HFFc6 (cell line): ENCODE results near the gene LSG1. TPM values are rescaled to one million over a fixed set of nuclear protein-coding genes. Genes with fewer than 3 reads are reported as not detected.
"Not testable (repeated sequence)": the region's sequence is repeated elsewhere in the genome, so short reads cannot be mapped to it uniquely, and the experiment has no call there.

ENCODE experiments used
- DNase-seq: peaks from one replicate; pipeline ENCODE4 v3.0.0-alpha.2; 2018
- H3K27ac Mint-ChIP-seq: 2 replicates; pipeline ENCODE4 v1.8.0; 2020; ENCODE audit warnings: mild to moderate bottlenecking, mixed read lengths
- H3K27me3 Mint-ChIP-seq: 2 replicates; pipeline ENCODE4 v1.8.0; 2021; ENCODE audit warnings: mild to moderate bottlenecking, moderate library complexity, mixed read lengths; ENCODE audit not compliant: insufficient read depth
- H3K36me3 Mint-ChIP-seq: 2 replicates; pipeline ENCODE4 v1.8.0; 2021; ENCODE audit warnings: low read depth, mixed read lengths
- H3K4me1 Mint-ChIP-seq: 2 replicates; pipeline ENCODE4 v1.8.0; 2020; ENCODE audit warnings: low read depth, mixed read lengths
- H3K4me3 Mint-ChIP-seq: 2 replicates; pipeline ENCODE4 v1.8.0; 2020; ENCODE audit warnings: mild to moderate bottlenecking, moderate library complexity, mixed read lengths
- H3K9me3 Mint-ChIP-seq: 2 replicates; pipeline ENCODE4 v1.8.0; 2020; ENCODE audit warnings: mild to moderate bottlenecking, mixed read lengths
- CTCF ChIP-seq: fragments of 200-600 bp; sonication (generic); IDR thresholded peaks from 2 replicates; pipeline ENCODE4 v1.5.0; 2021; ENCODE audit warnings: antibody characterized with exemption, mild to moderate bottlenecking
- total RNA-seq, 6 experiments: library from RNA; stranded (reverse); fragmentation: NEBNext Ultra II Directional; extraction: Animal tissue kit (Norgen Biotek cat#: 25700); gene quantifications; 2 replicates in 1 of 6; 3 replicates in 5 of 6; pipeline ENCODE4 v1.2.3, GENCODE V29; 2021

Gene LSG1
- total RNA-seq, 6 experiments from 2014 or later, result 26.4 to 31.7 (median 29.3) TPM

- Mint-ChIP-seq H3K4me3 (no peak overlapping the region), H3K4me1 (no peaks in the 10 kb centered on the region), H3K27me3 (peaks cover 3% of the 10 kb centered on the region), H3K9me3 (no peaks in the 10 kb centered on the region), H3K36me3 (peaks cover 4% of the 10 kb centered on the region; the same call in 1 of the 2 replicates), H3K27ac (no peak overlapping the region)
- no peak for TF ChIP-seq CTCF
- no peak for DNase-seq
Measured at GRCh38 chr3:194607592-194608389, 64.2 kb downstream of the LSG1 start.

- peaks cover 3% of the 10 kb centered on the region for H3K27me3 Mint-ChIP-seq
- no peak overlapping the region for H3K4me3 Mint-ChIP-seq
- H3K36me3 Mint-ChIP-seq, result peaks cover 5% of the 10 kb centered on the region; the same call in 1 of the 2 replicates
- TF ChIP-seq CTCF, result no peak
- H3K4me1 Mint-ChIP-seq, result no peaks in the 10 kb centered on the region
- H3K9me3 Mint-ChIP-seq, result no peaks in the 10 kb centered on the region
- no peak overlapping the region for H3K27ac Mint-ChIP-seq
- DNase-seq, result no peak
Measured at GRCh38 chr3:194606941-194607340, 65.0 kb downstream of the LSG1 start.

GRCh38 chr3:194606163-194606562 is 65.8 kb downstream of the LSG1 start:
- no peak for DNase-seq
- no peak overlapping the region for H3K27ac Mint-ChIP-seq
- no peaks in the 10 kb centered on the region for H3K4me1 Mint-ChIP-seq
- peaks cover 3% of the 10 kb centered on the region for H3K27me3 Mint-ChIP-seq
- no peak for TF ChIP-seq CTCF
- peaks cover 9% of the 10 kb centered on the region; the same call in 1 of the 2 replicates for H3K36me3 Mint-ChIP-seq
- H3K4me3 Mint-ChIP-seq, result no peak overlapping the region
- no peaks in the 10 kb centered on the region for H3K9me3 Mint-ChIP-seq

GRCh38 chr3:194605314-194605713 is 66.7 kb downstream of the LSG1 start:
- not testable (repeated sequence) for H3K27me3 Mint-ChIP-seq, H3K9me3 Mint-ChIP-seq, H3K4me1 Mint-ChIP-seq, H3K27ac Mint-ChIP-seq, H3K36me3 Mint-ChIP-seq, H3K4me3 Mint-ChIP-seq, DNase-seq

GRCh38 chr3:194604837-194605236 is 67.2 kb downstream of the LSG1 start:
- peaks cover 9% of the 10 kb centered on the region; the same call in 1 of the 2 replicates for H3K36me3 Mint-ChIP-seq
- peaks cover 3% of the 10 kb centered on the region for H3K27me3 Mint-ChIP-seq
- H3K4me1 Mint-ChIP-seq, result no peaks in the 10 kb centered on the region
- H3K27ac Mint-ChIP-seq, result no peak overlapping the region
- H3K4me3 Mint-ChIP-seq, result no peak overlapping the region
- TF ChIP-seq CTCF, result peak; percentile 70
- no peak for DNase-seq
- no peaks in the 10 kb centered on the region for H3K9me3 Mint-ChIP-seq

- Mint-ChIP-seq H3K9me3 (no peaks in the 10 kb centered on the region), H3K4me3 (no peak overlapping the region), H3K36me3 (peaks cover 5% of the 10 kb centered on the region; the same call in 1 of the 2 replicates), H3K4me1 (no peaks in the 10 kb centered on the region), H3K27ac (no peak overlapping the region), H3K27me3 (peaks cover 1% of the 10 kb centered on the region; the same call in 1 of the 2 replicates)
- no peak for TF ChIP-seq CTCF
- no peak for DNase-seq
Measured at GRCh38 chr3:194604126-194604525, 67.9 kb downstream of the LSG1 start.
